NCI-H2171 (cell line): Measurements from ENCODE around the gene PREP.

Experiments used
- DNase-seq: peaks from one replicate; lab custom pipeline; 2025; lab: John Stamatoyannopoulos, UW

Gene PREP

DNA sequence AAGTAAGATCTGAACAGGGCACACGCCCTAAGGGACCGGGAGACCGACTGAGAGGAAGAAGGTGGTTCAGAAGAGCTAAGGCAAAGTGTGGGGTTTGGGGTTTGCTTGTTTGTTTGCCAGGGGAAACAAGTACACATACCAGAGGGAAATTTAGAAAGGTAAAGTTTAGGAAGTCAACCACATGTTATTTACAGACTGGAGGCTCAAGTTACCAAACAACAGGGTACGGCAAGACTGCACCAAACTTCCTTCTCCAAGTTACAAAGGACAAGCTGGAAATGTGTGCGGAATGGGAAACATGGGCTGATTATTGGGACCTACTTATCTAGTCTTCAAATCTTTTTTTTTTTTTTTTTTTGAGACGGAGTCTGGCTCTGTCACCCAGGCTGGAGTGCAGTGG lies 11.2 kb downstream of the PREP start:
- DNase-seq, result no peak

DNA sequence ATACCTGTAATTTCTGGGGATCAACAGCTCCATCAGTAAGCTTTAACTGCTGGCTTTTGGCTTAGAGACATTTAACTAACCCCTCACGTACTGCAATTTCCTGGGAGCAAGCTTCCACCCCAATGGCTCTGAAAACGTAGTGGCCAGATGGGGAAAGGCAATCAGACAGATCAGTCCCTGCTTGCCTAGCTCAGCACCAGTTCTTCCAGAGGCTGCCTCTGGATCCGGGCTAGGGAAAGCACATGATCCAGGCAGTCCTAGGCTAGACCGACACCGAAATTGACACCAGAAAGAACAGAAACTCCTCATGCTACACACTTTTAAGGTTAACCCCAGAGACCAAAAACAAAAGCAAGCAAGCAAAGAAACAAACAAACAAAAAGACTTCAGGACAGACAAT lies 13.3 kb downstream of the PREP start:
- peak; percentile 5 for DNase-seq

DNA sequence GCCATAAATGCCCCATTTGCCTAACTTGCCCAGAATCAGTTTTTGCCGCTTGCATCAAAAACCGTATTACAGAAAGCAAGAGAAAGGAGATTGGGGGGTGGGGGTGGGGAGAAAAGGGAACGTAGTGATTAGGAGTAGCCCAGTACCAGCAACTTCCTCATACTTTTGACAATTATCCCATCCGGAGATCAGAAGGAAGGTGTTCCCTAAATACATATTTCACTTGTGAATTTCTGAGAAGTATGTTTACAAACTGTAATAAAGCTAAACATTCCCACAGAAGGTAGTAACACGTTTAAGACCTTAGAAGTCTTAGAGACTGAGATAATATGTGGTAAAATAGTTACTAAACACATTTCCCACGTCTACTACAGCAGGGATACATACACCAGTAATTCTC lies 14.5 kb downstream of the PREP start:
- DNase-seq, result no peak

DNA sequence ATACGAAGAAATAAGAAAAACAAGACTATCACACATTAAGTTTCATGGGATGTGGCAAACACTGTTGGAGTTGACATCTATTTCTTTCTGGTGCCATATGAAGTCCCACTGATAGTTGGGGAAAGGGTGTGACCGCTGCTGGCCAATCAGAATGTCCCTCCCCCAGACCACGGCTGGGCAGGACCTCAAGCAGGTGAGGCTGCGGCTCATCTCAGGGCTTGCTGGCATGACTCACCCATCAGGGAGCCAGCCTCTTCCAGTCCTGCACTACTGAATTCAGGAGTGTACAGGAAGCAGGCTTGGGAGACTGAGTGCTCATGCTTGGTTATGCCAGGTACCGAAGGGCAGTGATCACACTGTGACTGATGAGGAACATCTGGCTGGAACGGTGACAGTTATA lies 18.9 kb downstream of the PREP start:
- DNase-seq, result no peak

- DNase-seq, result no peak
Observed at GRCh38 chr6:105382958-105383357, 19.9 kb downstream of the PREP start.

GRCh38 chr6:105382496-105382895 lies 20.4 kb downstream of the PREP start:
- no peak for DNase-seq

DNA sequence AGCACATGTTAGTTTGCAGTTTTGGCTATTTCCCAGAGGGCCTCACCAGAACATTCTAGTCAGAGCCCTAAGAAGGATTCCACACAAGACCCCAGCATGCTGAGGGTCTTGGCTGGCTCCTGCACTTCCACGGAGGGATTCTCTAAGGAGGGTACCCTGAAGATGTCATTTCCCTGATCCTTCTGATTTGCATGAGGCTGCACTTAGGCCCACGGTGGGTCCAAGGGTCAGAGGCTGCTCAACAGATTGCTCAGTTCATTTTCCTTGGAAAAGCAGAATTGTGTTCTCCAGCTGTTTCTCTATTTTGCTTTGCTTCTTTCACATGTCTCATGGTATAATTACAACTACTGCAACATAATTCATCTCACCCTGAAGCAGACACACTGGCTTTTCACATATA lies 22.2 kb downstream of the PREP start:
- DNase-seq, result no peak

GRCh38 chr6:105375797-105376196 lies 27.1 kb downstream of the PREP start:
- no peak for DNase-seq

GRCh38 chr6:105374010-105374420 lies 28.9 kb downstream of the PREP start:
- DNase-seq, result no peak

DNA sequence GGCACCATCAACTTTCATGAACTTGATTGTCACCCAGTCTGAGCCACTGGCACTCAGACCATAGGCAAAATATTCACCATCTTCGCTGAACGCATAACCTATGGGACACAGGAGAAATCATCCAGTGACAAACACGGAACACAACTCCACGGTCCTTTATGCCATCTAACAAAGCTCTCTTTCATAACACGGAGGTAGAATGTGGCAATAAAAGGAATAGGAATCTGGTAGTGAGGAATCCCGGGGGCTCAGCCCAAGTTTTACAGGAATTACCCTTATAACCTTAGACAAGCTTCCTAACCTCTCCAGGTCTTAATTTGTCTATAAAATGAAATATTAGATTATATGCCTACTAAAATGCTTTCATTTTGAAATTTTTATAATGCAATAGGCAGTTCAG lies 29.4 kb downstream of the PREP start:
- DNase-seq, result no peak

DNA sequence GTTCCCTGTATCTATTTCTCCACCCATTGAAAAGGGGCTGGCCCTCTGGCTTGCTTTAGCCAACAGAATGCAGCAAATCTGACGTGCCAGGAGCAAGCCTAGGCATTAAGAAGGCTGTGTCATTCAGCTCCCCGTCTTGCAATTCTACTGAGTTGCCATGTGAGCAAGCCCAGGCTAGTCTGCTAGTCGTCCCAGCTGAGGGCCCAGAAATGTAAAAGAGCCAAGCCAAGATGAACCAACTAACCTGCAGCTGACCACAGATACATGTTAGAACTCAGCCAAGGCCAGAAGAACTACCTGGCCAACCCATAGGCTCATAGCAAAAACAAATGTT lies 30.1 kb downstream of the PREP start:
- DNase-seq, result no peak

DNA sequence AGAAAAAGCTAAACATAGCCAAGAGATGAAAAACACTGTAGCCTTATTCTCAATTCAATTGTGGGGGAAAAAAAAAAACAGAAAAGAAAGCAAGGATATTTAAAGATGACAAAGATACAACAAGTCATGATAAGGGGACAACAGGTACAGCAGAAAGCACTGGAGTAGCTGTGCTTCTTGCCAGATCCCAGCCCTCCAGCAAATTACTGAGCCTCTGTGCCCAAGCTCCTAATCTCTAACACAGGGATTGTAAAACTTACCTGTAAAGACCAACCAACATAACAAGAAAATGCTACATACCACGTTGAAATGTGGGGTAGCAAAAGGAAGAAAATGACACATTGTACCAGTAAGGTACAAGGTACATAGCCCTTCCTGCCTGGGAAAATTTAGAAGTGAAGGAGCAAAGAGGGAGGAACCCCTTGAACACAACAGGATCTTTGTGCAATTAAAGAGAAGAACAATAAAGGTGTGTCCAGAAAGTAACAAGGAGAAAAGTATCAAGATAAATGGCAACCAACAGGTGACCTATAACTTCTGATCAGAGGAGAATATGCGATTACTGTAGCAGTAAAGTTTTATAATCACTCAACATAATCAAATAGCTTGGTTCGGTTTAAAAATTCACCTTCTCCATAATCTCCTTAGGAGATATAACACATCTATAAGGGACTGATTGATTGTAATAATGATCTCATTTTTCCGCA lies 30.6 kb downstream of the PREP start:
- DNase-seq, result no peak

GRCh38 chr6:105370351-105370750 lies 32.5 kb downstream of the PREP start:
- no peak for DNase-seq

- DNase-seq, result no peak
Observed at GRCh38 chr6:105369145-105369544, 33.7 kb downstream of the PREP start.

- DNase-seq, result no peak
Observed at GRCh38 chr6:105364243-105364642, 38.6 kb downstream of the PREP start.

- peak; percentile 28 for DNase-seq
Observed at GRCh38 chr6:105363100-105363754, 39.7 kb downstream of the PREP start.

- no peak for DNase-seq
Observed at GRCh38 chr6:105359419-105360370, 43.2 kb downstream of the PREP start.

GRCh38 chr6:105357165-105357564 lies 45.7 kb downstream of the PREP start:
- DNase-seq, result no peak

DNA sequence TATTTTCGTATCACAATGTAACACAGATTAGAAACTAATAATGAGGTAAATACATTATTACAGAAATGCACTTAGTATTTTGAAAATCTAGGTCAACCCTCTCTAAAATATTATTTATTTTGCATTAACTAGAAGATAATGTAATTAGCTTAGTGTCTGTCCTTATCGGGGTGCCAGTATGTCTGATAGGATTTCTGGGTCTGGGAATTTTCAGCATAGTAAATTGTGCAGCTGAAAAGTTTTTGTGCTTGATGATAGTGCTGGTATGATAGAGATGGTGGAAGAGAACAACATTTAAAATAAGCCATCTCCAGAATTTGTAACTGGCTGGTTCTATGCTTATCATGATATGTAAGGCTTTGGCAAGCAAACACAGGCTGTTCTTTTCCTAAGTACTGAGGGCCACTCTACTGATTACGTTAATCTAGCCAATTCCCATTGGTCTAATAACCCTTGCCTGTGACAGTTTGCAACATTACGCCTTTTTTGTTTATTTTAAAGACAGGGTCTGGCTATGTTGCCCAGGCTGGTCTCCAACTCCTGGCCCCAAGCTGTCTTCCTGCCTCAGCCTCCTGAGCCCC lies 50.8 kb downstream of the PREP start:
- DNase-seq, result no peak

- no peak for DNase-seq
Observed at GRCh38 chr6:105348897-105349296, 54.0 kb downstream of the PREP start.

GRCh38 chr6:105346052-105346451 lies 56.8 kb downstream of the PREP start:
- no peak for DNase-seq

DNA sequence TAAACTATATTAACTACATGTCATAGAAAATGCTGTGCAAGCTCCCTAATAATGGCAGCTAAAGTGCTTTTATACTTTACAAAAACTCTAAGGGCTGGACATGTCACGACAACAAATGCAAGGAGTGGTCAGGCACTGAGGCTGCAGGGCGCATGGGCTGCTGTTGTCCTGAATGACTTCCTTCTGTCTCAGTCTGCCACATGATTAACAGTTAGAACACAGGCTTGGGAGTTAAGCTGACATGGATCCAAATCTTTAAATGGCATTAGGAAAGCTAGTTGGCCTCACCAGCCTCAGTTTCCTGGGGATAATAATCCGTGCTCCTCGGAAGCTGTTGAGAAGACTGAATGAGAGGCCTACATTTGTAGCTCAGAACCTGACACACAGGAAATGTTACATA lies 57.4 kb downstream of the PREP start:
- DNase-seq, result no peak
